ENCODE data around the gene RMP24.
"Not testable (repeated sequence)": the region's sequence is repeated elsewhere in the genome, so short reads cannot be mapped to it uniquely, and the experiment has no call there.

Gene RMP24

DNA sequence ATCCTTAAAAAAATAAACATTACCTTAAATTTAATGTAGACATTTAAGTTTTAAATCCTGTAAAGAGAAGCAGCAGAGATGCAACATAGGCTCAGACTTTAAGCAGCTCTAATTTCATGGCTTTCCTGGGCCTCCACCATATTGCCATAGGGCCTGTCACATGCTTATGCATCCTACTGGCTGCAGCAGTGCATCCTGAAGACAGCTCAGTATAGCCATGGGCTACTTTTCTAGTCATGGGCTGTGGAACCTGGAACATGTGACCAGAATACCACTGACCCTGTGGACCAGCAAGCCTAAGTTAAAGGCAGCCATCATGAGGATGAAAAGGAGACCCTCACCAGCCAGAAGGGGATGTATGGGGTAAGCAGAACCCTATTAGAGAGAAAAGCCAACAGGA lies 10.7 kb downstream of the RMP24 start:
- H3K27ac Mint-ChIP-seq: no peak overlapping the region
- no peak overlapping the region for H3K4me3 Mint-ChIP-seq
- no peaks in the 10 kb centered on the region for H3K9me3 Mint-ChIP-seq
- H3K4me1 Mint-ChIP-seq: peaks cover under 1% of the 10 kb centered on the region
- peaks cover 55% of the 10 kb centered on the region for H3K36me3 Mint-ChIP-seq (ENCODE audit: low read depth)
- ATAC-seq (replicated peaks): no peak
- no peaks in the 10 kb centered on the region for H3K27me3 Mint-ChIP-seq

DNA sequence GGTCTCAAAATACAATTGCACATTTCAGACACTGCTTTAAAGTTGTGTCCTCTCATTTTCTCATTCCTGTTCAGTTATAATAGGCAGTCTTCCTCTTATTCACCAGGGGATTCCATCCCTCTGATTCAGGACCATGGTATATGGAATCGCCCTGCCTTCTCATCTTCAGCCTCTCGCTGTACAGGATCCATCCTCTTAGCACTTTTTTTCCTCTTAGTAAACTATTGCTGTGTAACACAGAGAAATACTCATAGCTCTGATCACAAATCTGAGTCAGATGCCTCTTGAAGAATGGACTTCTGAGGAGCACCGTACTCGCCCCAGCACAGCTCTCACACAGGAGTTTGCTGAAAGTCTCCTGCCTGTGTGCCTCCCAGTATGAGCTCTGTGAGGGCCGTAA lies 11.3 kb downstream of the RMP24 start:
- H3K4me3 Mint-ChIP-seq: no peak overlapping the region
- no peaks in the 10 kb centered on the region for H3K9me3 Mint-ChIP-seq

GRCh38 chr18:35991696-35992095 lies 19.2 kb downstream of the RMP24 start:
- peaks cover 21% of the 10 kb centered on the region for H3K36me3 Mint-ChIP-seq (ENCODE audit: low read depth)
- H3K4me3 Mint-ChIP-seq: no peak overlapping the region
- no peaks in the 10 kb centered on the region for H3K9me3 Mint-ChIP-seq
- H3K4me1 Mint-ChIP-seq: no peaks in the 10 kb centered on the region
- no peaks in the 10 kb centered on the region for H3K27me3 Mint-ChIP-seq
- no peak for ATAC-seq (replicated peaks)
- H3K27ac Mint-ChIP-seq: no peak overlapping the region

More for the DNA sequence above, 11.3 kb downstream of the RMP24 start:
- Mint-ChIP-seq H3K36me3 (ENCODE audit: low read depth) (peaks cover 55% of the 10 kb centered on the region), H3K4me1 (no peaks in the 10 kb centered on the region), H3K27me3 (no peaks in the 10 kb centered on the region), H3K27ac (no peak overlapping the region)
- ATAC-seq (replicated peaks): no peak

- H3K27ac Mint-ChIP-seq: no peak overlapping the region
- no peaks in the 10 kb centered on the region for H3K4me1 Mint-ChIP-seq
- no peaks in the 10 kb centered on the region for H3K9me3 Mint-ChIP-seq
- peaks cover 14% of the 10 kb centered on the region for H3K36me3 Mint-ChIP-seq (ENCODE audit: low read depth)
- no peak for ATAC-seq (replicated peaks)
- no peak overlapping the region for H3K4me3 Mint-ChIP-seq
- H3K27me3 Mint-ChIP-seq: no peaks in the 10 kb centered on the region
Measured at GRCh38 chr18:35993013-35993412, 20.5 kb downstream of the RMP24 start.

DNA sequence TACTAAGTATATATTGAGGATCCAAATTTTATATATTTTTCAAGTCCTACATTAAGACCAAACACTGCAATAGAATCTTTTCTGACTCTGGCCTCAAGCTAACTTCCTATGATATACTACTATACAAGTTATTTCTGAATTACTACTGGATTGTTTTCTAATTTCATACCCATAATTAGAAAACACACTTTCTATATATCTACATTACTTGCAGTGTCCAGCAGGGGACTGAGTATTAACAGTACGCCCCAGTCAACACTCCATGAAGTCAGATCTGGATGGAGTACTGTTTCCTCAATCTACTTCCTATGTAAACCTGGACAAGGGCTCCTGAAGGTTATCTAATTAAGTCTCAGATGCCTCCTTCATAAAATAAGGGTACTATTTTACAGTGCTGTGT lies 26.5 kb downstream of the RMP24 start:
- ATAC-seq (replicated peaks): no peak
- Mint-ChIP-seq H3K36me3 (ENCODE audit: low read depth) (no peaks in the 10 kb centered on the region), H3K4me1 (peaks cover 5% of the 10 kb centered on the region), H3K9me3 (no peaks in the 10 kb centered on the region), H3K27ac (no peak overlapping the region), H3K27me3 (no peaks in the 10 kb centered on the region), H3K4me3 (no peak overlapping the region)

- no peak for ATAC-seq (replicated peaks)
- Mint-ChIP-seq H3K9me3 (no peaks in the 10 kb centered on the region), H3K4me3 (no peak overlapping the region), H3K27ac (no peak overlapping the region), H3K4me1 (peaks cover 5% of the 10 kb centered on the region), H3K27me3 (no peaks in the 10 kb centered on the region), H3K36me3 (ENCODE audit: low read depth) (no peaks in the 10 kb centered on the region)
Measured at GRCh38 chr18:35999925-36000324, 27.4 kb downstream of the RMP24 start.

- Mint-ChIP-seq H3K9me3 (no peaks in the 10 kb centered on the region), H3K4me3 (no peak overlapping the region)
Measured at GRCh38 chr18:36006997-36007396, 34.5 kb downstream of the RMP24 start.

DNA sequence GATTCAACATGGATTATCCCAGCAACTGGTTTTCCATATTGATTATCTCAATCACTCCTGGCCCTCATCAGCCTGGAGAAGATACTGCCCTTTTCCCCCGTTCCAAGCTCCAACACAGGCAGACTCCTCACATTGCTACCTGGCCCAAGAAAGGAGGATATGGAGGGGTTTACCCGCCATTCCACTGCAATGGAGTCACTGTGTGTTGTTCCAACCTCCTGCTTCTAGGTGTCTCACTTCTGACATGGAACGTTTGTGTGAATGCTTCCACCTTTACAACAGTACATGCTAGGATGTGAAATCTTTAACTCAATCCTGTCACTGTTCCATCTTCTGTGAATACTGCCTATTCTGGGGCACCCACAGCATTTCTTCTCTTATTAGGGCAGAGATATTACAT lies 36.7 kb downstream of the RMP24 start:
- Mint-ChIP-seq H3K27me3 (no peaks in the 10 kb centered on the region), H3K4me1 (no peaks in the 10 kb centered on the region), H3K9me3 (no peaks in the 10 kb centered on the region), H3K27ac (no peak overlapping the region), H3K36me3 (ENCODE audit: low read depth) (no peaks in the 10 kb centered on the region), H3K4me3 (no peak overlapping the region)
- no peak for ATAC-seq (replicated peaks)

More at GRCh38 chr18:36006997-36007396, 34.5 kb downstream of the RMP24 start:
- H3K36me3 Mint-ChIP-seq (ENCODE audit: low read depth): no peaks in the 10 kb centered on the region
- no peaks in the 10 kb centered on the region for H3K27me3 Mint-ChIP-seq
- H3K27ac Mint-ChIP-seq: no peak overlapping the region
- ATAC-seq (replicated peaks): no peak
- H3K4me1 Mint-ChIP-seq: no peaks in the 10 kb centered on the region

DNA sequence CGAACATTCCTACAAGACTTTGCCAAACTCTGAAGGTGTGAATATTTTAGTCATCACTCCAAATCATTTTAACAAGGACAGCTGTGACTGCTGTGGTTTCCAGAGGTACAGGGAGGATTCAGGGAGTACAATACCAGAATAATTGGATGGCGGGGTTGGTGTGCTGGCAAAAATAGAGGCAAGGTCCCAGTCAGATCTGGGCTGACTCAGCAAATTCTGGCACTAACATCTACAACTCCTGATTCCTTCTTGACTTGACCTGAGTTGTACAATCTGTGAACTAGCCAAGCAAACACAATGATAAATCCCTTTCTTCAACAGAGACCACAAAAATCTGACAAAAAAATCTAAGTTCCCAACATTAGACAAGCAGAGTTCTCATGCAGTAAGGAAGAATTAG lies 40.4 kb downstream of the RMP24 start:
- no peak for ATAC-seq (replicated peaks)
- no peaks in the 10 kb centered on the region for H3K27me3 Mint-ChIP-seq
- no peaks in the 10 kb centered on the region for H3K36me3 Mint-ChIP-seq (ENCODE audit: low read depth)
- H3K4me3 Mint-ChIP-seq: no peak overlapping the region
- no peaks in the 10 kb centered on the region for H3K9me3 Mint-ChIP-seq
- H3K27ac Mint-ChIP-seq: no peak overlapping the region
- no peaks in the 10 kb centered on the region for H3K4me1 Mint-ChIP-seq

- Mint-ChIP-seq H3K4me1 (no peaks in the 10 kb centered on the region), H3K36me3 (ENCODE audit: low read depth) (no peaks in the 10 kb centered on the region), H3K4me3 (no peak overlapping the region), H3K9me3 (no peaks in the 10 kb centered on the region), H3K27me3 (no peaks in the 10 kb centered on the region), H3K27ac (no peak overlapping the region)
- ATAC-seq (replicated peaks): no peak
Measured at GRCh38 chr18:36015629-36016028, 43.1 kb downstream of the RMP24 start.

GRCh38 chr18:36017232-36017631 lies 44.8 kb downstream of the RMP24 start:
- ATAC-seq (replicated peaks): no peak
- Mint-ChIP-seq H3K36me3 (ENCODE audit: low read depth) (no peaks in the 10 kb centered on the region), H3K4me3 (no peak overlapping the region), H3K27ac (no peak overlapping the region), H3K27me3 (no peaks in the 10 kb centered on the region), H3K4me1 (no peaks in the 10 kb centered on the region), H3K9me3 (no peaks in the 10 kb centered on the region)

DNA sequence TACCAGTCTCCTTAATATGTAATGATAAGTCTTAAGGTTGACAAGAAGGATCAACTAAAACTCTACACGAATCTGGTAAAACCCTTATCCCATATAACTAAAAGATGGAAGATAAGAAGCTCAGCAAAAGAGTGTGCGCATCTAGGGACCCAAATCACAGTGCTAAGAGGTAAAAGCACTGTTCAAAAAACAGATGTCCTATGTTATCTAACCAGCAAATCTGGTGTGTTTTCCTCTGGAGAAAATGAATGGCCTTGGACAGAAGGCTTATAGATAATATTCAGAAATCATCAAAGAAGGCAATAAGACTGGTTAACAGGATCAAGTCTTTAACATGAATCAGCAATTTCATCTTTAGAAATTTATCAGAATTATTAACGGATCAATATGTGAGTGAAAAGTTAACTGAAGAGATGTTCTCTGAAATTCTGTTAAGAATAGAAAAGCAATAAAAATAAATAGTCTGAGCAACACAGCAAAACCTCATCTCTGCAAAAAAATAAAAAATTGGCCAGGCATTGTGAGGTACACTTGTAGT lies 47.8 kb downstream of the RMP24 start:
- no peaks in the 10 kb centered on the region for H3K9me3 Mint-ChIP-seq
- H3K4me1 Mint-ChIP-seq: no peaks in the 10 kb centered on the region
- H3K27me3 Mint-ChIP-seq: no peaks in the 10 kb centered on the region
- no peak overlapping the region for H3K27ac Mint-ChIP-seq
- no peak for ATAC-seq (replicated peaks)
- peaks cover 11% of the 10 kb centered on the region for H3K36me3 Mint-ChIP-seq (ENCODE audit: low read depth)
- H3K4me3 Mint-ChIP-seq: no peak overlapping the region

DNA sequence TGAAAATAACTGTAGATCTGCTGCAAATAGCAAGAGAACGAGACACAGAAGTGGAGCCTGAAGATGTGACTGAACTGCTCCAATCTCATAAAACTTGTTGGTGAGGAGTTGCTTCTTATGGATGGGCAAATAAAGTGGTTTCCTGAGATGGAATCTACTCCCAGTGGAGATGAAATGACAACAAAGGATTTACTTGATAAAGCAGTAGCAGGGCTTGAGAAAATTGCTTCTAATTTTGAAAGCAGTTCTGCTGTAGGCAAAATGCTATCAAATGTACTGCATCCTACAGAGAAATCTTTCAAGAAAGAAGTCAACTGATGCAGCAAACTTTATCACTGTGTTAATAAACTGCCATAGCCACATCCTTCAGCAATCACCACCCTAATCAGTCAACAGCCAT lies 50.9 kb downstream of the RMP24 start:
- peaks cover 36% of the 10 kb centered on the region for H3K36me3 Mint-ChIP-seq (ENCODE audit: low read depth)
- no peak overlapping the region for H3K27ac Mint-ChIP-seq
- H3K9me3 Mint-ChIP-seq: no peaks in the 10 kb centered on the region
- H3K27me3 Mint-ChIP-seq: no peaks in the 10 kb centered on the region
- no peaks in the 10 kb centered on the region for H3K4me1 Mint-ChIP-seq
- ATAC-seq (replicated peaks): no peak
- H3K4me3 Mint-ChIP-seq: no peak overlapping the region

- H3K36me3 Mint-ChIP-seq (ENCODE audit: low read depth): peaks cover 45% of the 10 kb centered on the region
- not testable (repeated sequence) for H3K27ac Mint-ChIP-seq; ATAC-seq (replicated peaks); H3K27me3 Mint-ChIP-seq; H3K4me1 Mint-ChIP-seq; H3K4me3 Mint-ChIP-seq; H3K9me3 Mint-ChIP-seq
Measured at GRCh38 chr18:36024241-36024640, 51.8 kb downstream of the RMP24 start.

DNA sequence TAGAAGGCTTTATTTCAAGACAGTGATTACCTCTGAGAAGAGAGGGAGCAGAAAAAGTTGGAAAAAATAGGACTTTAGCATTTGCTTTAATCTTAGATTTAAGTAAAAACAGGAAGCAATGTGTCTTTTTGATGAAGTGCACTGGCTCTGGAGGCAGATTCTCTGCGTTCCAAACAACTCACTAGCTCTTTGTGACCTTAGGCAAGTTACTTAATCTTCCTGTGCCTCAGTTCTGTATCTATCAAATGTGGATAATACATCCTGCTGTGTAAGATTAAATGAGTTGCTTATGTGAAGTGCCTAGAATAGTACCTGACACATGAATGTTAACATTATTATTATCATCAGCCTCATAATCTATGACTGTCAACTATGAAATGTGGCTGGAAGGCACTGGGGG lies 52.5 kb downstream of the RMP24 start:
- no peaks in the 10 kb centered on the region for H3K9me3 Mint-ChIP-seq
- no peak overlapping the region for H3K4me3 Mint-ChIP-seq
- H3K4me1 Mint-ChIP-seq: no peaks in the 10 kb centered on the region
- ATAC-seq (replicated peaks): no peak
- no peak overlapping the region for H3K27ac Mint-ChIP-seq
- H3K27me3 Mint-ChIP-seq: no peaks in the 10 kb centered on the region
- peaks cover 51% of the 10 kb centered on the region for H3K36me3 Mint-ChIP-seq (ENCODE audit: low read depth)

GRCh38 chr18:36028859-36029258 lies 56.4 kb downstream of the RMP24 start:
- no peak overlapping the region for H3K4me3 Mint-ChIP-seq
- H3K4me1 Mint-ChIP-seq: no peaks in the 10 kb centered on the region
- no peaks in the 10 kb centered on the region for H3K27me3 Mint-ChIP-seq
- ATAC-seq (replicated peaks): no peak
- H3K27ac Mint-ChIP-seq: no peak overlapping the region
- no peaks in the 10 kb centered on the region for H3K9me3 Mint-ChIP-seq
- H3K36me3 Mint-ChIP-seq (ENCODE audit: low read depth): peaks cover 71% of the 10 kb centered on the region

Data from activated T-helper 17 cell treated with anti-CD3 and anti-CD28 coated beads, Interleukin-2, amount 50 U/mL, for 72 hours (primary cell).